ENCODE data around the gene NEO1.

GRCh38 chr15:73134196-73134595 lies 81.9 kb downstream of the NEO1 start:
- TF ChIP-seq, protein P1, sequence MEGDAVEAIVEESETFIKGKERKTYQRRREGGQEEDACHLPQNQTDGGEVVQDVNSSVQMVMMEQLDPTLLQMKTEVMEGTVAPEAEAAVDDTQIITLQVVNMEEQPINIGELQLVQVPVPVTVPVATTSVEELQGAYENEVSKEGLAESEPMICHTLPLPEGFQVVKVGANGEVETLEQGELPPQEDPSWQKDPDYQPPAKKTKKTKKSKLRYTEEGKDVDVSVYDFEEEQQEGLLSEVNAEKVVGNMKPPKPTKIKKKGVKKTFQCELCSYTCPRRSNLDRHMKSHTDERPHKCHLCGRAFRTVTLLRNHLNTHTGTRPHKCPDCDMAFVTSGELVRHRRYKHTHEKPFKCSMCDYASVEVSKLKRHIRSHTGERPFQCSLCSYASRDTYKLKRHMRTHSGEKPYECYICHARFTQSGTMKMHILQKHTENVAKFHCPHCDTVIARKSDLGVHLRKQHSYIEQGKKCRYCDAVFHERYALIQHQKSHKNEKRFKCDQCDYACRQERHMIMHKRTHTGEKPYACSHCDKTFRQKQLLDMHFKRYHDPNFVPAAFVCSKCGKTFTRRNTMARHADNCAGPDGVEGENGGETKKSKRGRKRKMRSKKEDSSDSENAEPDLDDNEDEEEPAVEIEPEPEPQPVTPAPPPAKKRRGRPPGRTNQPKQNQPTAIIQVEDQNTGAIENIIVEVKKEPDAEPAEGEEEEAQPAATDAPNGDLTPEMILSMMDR (IDR thresholded peaks at IDR 0.05), result no peak
- TF ChIP-seq POLR2A (IDR thresholded peaks at IDR 0.05), result no peak

All from uterus (tissue), 2 donors.